Tibial nerve (tissue), 3 donors: ENCODE results near the gene PHLDA2.

Source experiments
- CTCF ChIP-seq, 5 experiments: fragments of 200-600 bp in 3 of 5; fragments of 450-650 bp in 2 of 5; sonication (generic) in 3 of 5; IDR thresholded peaks; one replicate each; pipeline ENCODE4 v1.5.1; 2016 to 2019; ENCODE audit warnings: antibody characterized with exemption in 5 of 5, mild to moderate bottlenecking in 3 of 5, moderate library complexity in 2 of 5
- POLR2A ChIP-seq, 2 donors: fragments of 450-650 bp; IDR thresholded peaks; one replicate each; pipeline ENCODE4 v1.6.1; 2017; ENCODE audit warnings: antibody characterized with exemption in 2 of 2, mild to moderate bottlenecking in 2 of 2, moderate library complexity in 2 of 2

GRCh38 chr11:2977113-2977512 lies 47.9 kb upstream of the PHLDA2 start:
- TF ChIP-seq CTCF (IDR thresholded peaks at IDR 0.05): no peak
- TF ChIP-seq POLR2A (IDR thresholded peaks at IDR 0.05): no peak
